Stimulated activated CD8-positive, alpha-beta memory T cell treated with anti-CD3 and anti-CD28 coated beads, Interleukin-7, amount 100 ng/mL, for 24 hours (primary cell): ENCODE data around the gene SORCS2.
"Not testable (repeated sequence)": the region's sequence is repeated elsewhere in the genome, so short reads cannot be mapped to it uniquely, and the experiment has no call there.

Source experiments
- DNase-seq: peaks from one replicate; pipeline ENCODE4 v3.0.0-alpha.2; 2020; ENCODE audit warnings: low read depth

The SORCS2 gene

GRCh38 chr4:7200801-7201200, 8.5 kb downstream of the SORCS2 start:
- no peak for DNase-seq

GRCh38 chr4:7201420-7202305, 9.3 kb downstream of the SORCS2 start:
- DNase-seq, result no peak

GRCh38 chr4:7202411-7202810, 10.1 kb downstream of the SORCS2 start:
- DNase-seq, result no peak

GRCh38 chr4:7204656-7205387, 12.5 kb downstream of the SORCS2 start:
- DNase-seq, result no peak

DNA sequence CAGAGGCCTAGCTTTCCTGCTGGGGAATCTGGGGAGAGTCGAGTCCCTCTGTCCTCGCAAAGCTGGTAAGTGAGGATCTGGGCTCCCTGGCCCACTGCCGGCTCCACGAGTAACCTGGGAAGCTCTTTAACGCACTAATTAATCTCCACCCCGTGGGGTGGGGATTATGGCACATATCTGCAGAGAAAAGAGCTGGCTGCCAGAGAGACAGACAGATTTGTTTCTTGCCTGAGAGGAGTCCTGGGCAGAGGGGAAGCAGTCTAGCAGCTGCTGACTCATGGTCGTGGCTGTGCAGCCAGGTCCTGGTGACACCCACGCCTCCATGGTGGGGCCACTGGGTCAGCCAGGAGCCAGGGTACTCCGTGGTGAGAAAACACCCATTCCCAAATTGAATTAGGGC, 14.0 kb downstream of the SORCS2 start:
- no peak for DNase-seq

DNA sequence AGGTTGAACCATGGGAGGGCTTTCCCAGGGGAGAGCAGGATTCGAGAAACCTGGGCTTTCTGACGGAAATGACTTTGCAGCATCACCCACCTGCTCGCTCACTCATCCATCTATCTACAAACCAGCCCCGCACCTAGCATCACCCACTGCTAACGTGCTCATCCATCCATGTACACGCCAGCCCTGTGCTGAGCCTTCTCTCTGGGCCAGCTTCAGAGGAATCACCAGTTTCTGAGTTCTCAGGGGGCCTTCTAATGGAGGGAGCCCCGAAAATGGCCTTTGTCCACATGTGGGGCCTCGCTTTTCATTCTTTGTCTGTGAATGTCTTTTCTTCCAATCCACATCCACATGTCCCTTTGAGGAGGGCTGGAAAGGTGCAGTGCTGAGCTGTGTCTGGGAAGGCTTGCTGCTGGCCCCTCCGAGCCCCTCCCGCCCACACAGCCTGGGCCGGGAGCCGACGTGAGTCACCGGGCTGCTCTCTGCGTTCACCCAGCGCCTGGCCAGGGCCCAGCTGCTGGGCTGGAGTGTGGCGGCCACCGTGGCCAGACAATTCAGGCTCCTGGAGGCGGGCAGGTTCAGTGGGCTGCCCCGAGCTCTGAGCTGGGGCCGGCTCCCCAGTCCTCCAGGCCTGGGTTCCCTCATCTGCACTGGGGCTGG, 14.7 kb downstream of the SORCS2 start:
- DNase-seq, result no peak

DNA sequence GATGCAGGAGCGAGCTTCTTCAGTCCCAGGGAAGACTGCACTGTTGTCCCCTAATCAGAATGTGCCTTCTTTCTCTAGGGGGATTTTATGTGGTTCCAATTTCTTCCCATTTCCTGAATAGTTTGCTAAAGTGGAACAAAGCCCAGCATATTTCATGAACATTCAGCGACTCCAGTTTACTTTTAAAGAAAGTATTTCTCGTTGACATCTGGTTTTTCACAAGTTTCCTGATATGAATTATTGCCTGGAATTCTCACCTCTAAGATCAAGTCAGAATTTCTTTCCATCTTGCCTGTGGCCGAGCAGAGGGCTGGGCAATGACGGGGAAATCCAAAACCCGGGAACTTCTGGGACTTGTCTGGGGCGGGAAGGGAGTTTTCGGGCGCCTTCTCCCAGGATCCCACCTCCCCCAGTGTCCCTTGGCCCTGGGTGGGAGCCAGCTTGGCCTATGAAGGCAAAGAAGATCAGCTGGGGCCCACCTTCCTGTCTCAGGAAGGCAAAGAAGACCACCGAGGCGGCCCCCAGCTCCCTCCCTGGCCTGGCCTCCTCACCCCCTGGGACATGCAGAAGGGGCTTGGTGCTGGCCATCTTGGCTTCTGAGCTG, 15.4 kb downstream of the SORCS2 start:
- no peak for DNase-seq

- no peak for DNase-seq
Measured at GRCh38 chr4:7208509-7209451, 16.4 kb downstream of the SORCS2 start.

DNA sequence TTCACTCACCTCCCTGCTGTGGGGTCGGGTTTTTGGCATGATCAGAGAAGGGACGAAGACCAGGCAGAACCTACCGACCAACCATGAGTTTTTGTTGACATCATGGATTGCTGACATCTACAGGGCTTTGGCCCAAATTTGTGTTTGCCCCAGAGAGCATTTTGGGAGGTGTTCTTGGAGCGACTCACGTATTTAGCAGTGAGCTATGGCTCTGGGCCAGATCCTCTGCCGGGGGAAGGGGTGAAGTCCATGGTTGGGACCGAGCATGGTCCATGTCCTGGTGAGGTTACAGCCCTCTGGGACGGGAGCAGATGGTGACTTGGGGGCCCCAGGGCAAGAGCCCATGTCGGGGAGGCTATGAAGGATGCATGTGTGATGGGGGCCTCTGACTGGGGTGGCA, 17.4 kb downstream of the SORCS2 start:
- no peak for DNase-seq

DNA sequence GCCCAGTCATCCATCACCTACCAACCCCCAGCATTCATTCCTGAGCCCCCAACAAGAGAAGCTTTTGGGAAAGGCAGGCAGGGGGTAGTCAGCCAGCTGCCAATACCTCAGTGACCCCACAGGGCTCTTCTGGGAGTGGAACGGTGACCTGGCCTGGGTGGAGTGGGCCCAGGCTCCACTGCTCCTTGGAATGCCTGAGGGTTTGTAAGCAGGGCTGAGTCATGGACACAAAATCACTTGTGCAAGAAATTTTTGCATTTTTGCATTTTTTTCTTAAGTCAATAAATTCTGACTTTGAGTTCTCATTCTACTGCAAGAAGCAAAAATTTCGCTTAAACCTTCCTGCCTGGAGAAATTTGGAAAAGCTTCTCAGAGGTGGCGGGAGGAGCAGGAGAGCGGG, 18.5 kb downstream of the SORCS2 start:
- DNase-seq, result no peak

- DNase-seq, result no peak
Measured at GRCh38 chr4:7212101-7212674, 19.9 kb downstream of the SORCS2 start.

GRCh38 chr4:7212921-7213320, 20.6 kb downstream of the SORCS2 start:
- DNase-seq, result no peak

DNA sequence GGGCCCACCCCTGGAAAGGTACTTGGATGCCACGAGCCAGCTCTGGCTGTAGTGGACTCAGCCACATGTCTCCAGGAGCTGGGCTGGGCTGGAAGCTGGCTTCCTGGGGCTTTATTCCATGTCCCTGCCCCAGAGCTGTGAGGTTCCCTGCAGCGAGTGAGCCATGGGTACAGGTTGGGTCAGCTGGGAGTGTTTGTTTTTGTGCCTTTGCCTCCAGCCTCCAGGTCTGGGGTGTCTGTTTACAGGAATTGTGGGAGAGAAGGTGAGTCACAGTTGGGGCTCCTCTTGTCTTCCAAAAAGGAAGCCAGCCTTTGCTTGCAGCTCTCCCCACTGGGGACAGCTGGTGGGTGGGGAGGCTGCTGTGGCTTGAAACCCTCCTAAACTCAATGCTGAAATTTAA, 21.5 kb downstream of the SORCS2 start:
- no peak for DNase-seq

DNA sequence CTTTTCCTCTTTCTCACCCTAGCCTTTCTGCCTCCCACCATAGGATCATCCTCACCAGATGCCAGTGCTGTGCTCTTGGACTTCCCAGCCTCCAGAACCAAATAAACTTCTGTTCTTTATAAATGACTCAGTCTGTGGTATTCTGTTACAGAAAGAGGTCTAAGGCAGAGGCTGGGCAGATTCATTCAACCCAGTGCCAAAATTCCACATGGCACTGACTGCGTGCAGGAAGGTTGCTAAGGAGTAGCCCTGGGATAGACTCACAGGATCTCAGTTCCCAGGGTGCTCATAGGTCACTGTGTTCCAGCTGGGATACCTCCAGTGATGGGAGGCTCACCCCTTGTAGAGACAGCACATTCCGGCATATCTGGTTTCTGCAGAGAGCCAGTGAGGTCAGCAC, 22.0 kb downstream of the SORCS2 start:
- DNase-seq, result no peak

DNA sequence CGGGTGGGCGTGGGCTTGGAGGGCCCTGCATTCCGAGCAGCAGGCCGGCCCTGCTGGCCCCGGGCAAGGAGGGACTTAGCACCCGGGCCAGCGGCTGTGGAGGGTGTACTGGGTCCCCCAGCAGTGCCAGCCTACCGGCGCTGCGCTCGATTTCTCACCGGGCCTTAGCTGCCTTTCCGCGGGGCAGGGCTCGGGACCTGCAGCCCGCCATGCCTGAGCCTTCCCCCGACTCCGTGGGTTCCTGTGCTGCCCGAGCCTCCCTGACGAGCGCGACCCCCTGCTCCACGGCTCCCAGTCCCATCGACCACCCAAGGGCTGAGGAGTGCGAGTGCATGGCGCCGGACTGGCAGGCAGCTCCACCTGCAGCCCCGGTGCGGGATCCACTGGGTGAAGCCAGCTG, 22.8 kb downstream of the SORCS2 start:
- not testable (repeated sequence) for DNase-seq

- DNase-seq, result no peak
Measured at GRCh38 chr4:7217039-7217438, 24.7 kb downstream of the SORCS2 start.

GRCh38 chr4:7217474-7218321, 25.4 kb downstream of the SORCS2 start:
- DNase-seq, result no peak

DNA sequence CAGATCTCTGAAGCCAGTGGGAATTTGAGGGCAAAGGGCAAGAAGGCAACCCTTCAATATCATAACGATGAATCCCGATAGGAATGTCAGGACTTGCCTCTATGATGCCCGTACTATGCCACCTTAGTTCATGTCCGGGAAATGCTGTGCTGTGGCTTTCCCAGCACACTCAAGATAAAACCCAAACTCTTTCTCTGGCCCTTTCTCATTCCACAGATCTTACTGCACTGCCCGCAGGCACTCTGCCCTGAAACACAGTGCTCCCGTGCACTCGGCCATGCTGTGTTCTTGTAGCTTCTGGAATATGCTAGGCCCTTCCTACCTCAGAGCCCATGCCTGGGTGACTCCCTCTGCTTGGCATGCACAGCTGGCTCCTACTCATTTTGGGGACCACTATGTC, 26.3 kb downstream of the SORCS2 start:
- DNase-seq, result no peak

GRCh38 chr4:7222521-7222920, 30.2 kb downstream of the SORCS2 start:
- DNase-seq, result no peak

GRCh38 chr4:7223541-7223940, 31.2 kb downstream of the SORCS2 start:
- no peak for DNase-seq
